IMR-90 (cell line): ENCODE results near the gene FAM89A. TPM values are rescaled to one million over a fixed set of nuclear protein-coding genes. Genes with fewer than 3 reads are reported as not detected.

Experiments used
- ATAC-seq: fragments of 200-7000 bp; cut with Tn5 transposase; 2 replicates; pipeline ENCODE4 v1.9.1; 2020; ENCODE audit warnings: low read depth, mild to moderate bottlenecking, moderate library complexity
- BruUV-seq: library from RNA; stranded (reverse); fragments of 400-500 nt; replicated peaks from 2 replicates; lab custom pipeline; 2021; lab: Mats Ljungman, UMichigan
- CTCF ChIA-PET: fragments of 300-600 bp; formaldehyde crosslinking; extraction: SDS; loops from one replicate; lab custom pipeline; 2021; ENCODE audit warnings: antibody characterized with exemption; lab: Yijun Ruan, JAX
- POLR2A ChIA-PET: fragments of 300-600 bp; sonication (Branson Sonifier 250); formaldehyde crosslinking; loops from one replicate; lab custom pipeline; 2022; ENCODE audit warnings: antibody characterized with exemption; ENCODE audit not compliant: unreplicated experiment; lab: Charles Lee
- DNase-seq: peaks from one replicate; pipeline ENCODE4 v3.0.0; 2013
- H2AFZ ChIP-seq: replicated peaks from 2 replicates; pipeline ENCODE3; 2013; ENCODE audit warnings: low read length, mild to moderate bottlenecking; ENCODE audit not compliant: poor library complexity
- H2AK5ac ChIP-seq: 2 replicates; pipeline ENCODE4 v1.6.1; 2013; ENCODE audit warnings: low read depth, low read length, inconsistent platforms
- H2AK9ac ChIP-seq: replicated peaks from 2 replicates; pipeline ENCODE3; 2013; ENCODE audit warnings: mild to moderate bottlenecking, low read depth, low read length, moderate library complexity; ENCODE audit not compliant: poor library complexity
- H2BK120ac ChIP-seq: 2 replicates; pipeline ENCODE4 v1.6.1; 2013; ENCODE audit warnings: low read depth, low read length, inconsistent platforms
- H2BK15ac ChIP-seq: 3 replicates; pipeline ENCODE4 v1.6.1; 2013; ENCODE audit warnings: low read depth, low read length, inconsistent platforms
- H2BK20ac ChIP-seq: 2 replicates; pipeline ENCODE4 v1.6.1; 2013; ENCODE audit warnings: low read depth, mild to moderate bottlenecking, inconsistent platforms, low read length, moderate library complexity
- H2BK5ac ChIP-seq: 2 replicates; pipeline ENCODE4 v1.6.1; 2013; ENCODE audit warnings: mild to moderate bottlenecking, low read depth, low read length, inconsistent platforms; ENCODE audit not compliant: poor library complexity, severe bottlenecking
- H3K14ac ChIP-seq: replicated peaks from 2 replicates; pipeline ENCODE4 v1.6.1; 2013; ENCODE audit warnings: low read depth, low read length, inconsistent platforms
- H3K18ac ChIP-seq: 2 replicates; pipeline ENCODE4 v1.6.1; 2013; ENCODE audit warnings: low read depth, low read length, control low read depth
- H3K23ac ChIP-seq: 2 replicates; pipeline ENCODE4 v1.6.1; 2013; ENCODE audit warnings: low read depth, low read length, inconsistent platforms
- H3K27ac ChIP-seq: 2 replicates; pipeline ENCODE4 v1.5.1; 2013; ENCODE audit warnings: mild to moderate bottlenecking, control low read depth, low read length; ENCODE audit not compliant: insufficient read depth
- H3K27me3 ChIP-seq: 2 replicates; pipeline ENCODE4 v1.6.1; 2013; ENCODE audit warnings: low read length; ENCODE audit not compliant: control insufficient read depth, insufficient read depth
- H3K36me3 ChIP-seq: 2 replicates; pipeline ENCODE4 v1.6.1; 2013; ENCODE audit warnings: low read length, mixed read lengths; ENCODE audit not compliant: control insufficient read depth, insufficient read depth
- H3K4ac ChIP-seq: 2 replicates; pipeline ENCODE4 v1.6.1; 2013; ENCODE audit warnings: low read depth, low read length, inconsistent platforms
- H3K4me1 ChIP-seq: 2 replicates; pipeline ENCODE4 v1.6.1; 2013; ENCODE audit warnings: low read length, mixed read lengths; ENCODE audit not compliant: control insufficient read depth, insufficient read depth
- H3K4me2 ChIP-seq: 2 replicates; pipeline ENCODE4 v1.6.1; 2013; ENCODE audit warnings: low read depth, mild to moderate bottlenecking, control low read depth, low read length, moderate library complexity
- H3K4me3 ChIP-seq: 2 replicates; pipeline ENCODE4 v1.5.1; 2013; ENCODE audit warnings: low read depth, mild to moderate bottlenecking, control low read depth, low read length, moderate library complexity; ENCODE audit not compliant: insufficient read depth
- H3K56ac ChIP-seq: 2 replicates; pipeline ENCODE4 v1.6.1; 2013; ENCODE audit warnings: low read length, inconsistent platforms; ENCODE audit not compliant: insufficient read depth; ENCODE audit errors: extremely low read depth
- H3K79me1 ChIP-seq, 2 experiments: 2 replicates each; pipeline ENCODE4 v1.6.1; 2013; ENCODE audit warnings: low read length in 2 of 2, inconsistent platforms in 1 of 2, low read depth in 1 of 2
- H3K9ac ChIP-seq: 2 replicates; pipeline ENCODE4 v1.6.1; 2013; ENCODE audit warnings: low read depth, low read length, control low read depth
- H3K9me1 ChIP-seq: 2 replicates; pipeline ENCODE4 v1.6.1; 2013; ENCODE audit warnings: low read length, inconsistent platforms; ENCODE audit not compliant: insufficient read depth
- H3K9me3 ChIP-seq: 2 replicates; pipeline ENCODE4 v1.6.1; 2013; ENCODE audit warnings: low read length; ENCODE audit not compliant: control insufficient read depth, insufficient read depth
- H4K20me1 ChIP-seq: 2 replicates; pipeline ENCODE4 v1.6.1; 2013; ENCODE audit warnings: low read length, inconsistent platforms; ENCODE audit not compliant: insufficient read depth
- H4K5ac ChIP-seq: 2 replicates; pipeline ENCODE4 v1.6.1; 2013; ENCODE audit warnings: mild to moderate bottlenecking, low read depth, low read length, control low read depth
- H4K8ac ChIP-seq, 2 experiments: 2 replicates each; pipeline ENCODE4 v1.6.1; 2013; ENCODE audit warnings: low read depth in 2 of 2, low read length in 2 of 2, control low read depth in 1 of 2, inconsistent platforms in 1 of 2
- H4K91ac ChIP-seq: 2 replicates; pipeline ENCODE4 v1.6.1; 2013; ENCODE audit warnings: low read depth, low read length, inconsistent platforms; ENCODE audit not compliant: insufficient read depth
- CHD1 ChIP-seq: IDR thresholded peaks from 2 replicates; pipeline ENCODE4 v1.6.1; 2012; ENCODE audit warnings: low read depth, low read length, improper control_type of control experiment
- POLR2A ChIP-seq: IDR thresholded peaks from 2 replicates; pipeline ENCODE4 v1.6.1; 2012; ENCODE audit warnings: mild to moderate bottlenecking, low read depth, low read length
- WGBS, 2 experiments: methylation state at CpG; one replicate each; pipeline versions ENCODE4 v1.1.5 to v1.1.7; 2013; ENCODE audit warnings: missing lambda C conversion rate in 2 of 2; ENCODE audit not compliant: insufficient read length in 1 of 2; ENCODE audit errors: extremely low coverage in 2 of 2; 5-methylcytosine and 5-hydroxymethylcytosine counted together
- dilution Hi-C: fragments of 300-500 bp; cut with HindIII; formaldehyde crosslinking; loops from one replicate; pipeline ENCODE4 v1.14.3; 2018; ENCODE audit warnings: low sequenced_read_pairs; ENCODE audit not compliant: unreplicated experiment
- in situ Hi-C: fragments of 300-500 bp; cut with MboI; formaldehyde crosslinking; loops from 3 replicates; pipeline ENCODE4 v1.14.3; 2019; ENCODE audit warnings: low sequenced_read_pairs, inconsistent platforms, mixed read lengths
- intact Hi-C: fragments of 100-400 bp; cut with micrococcal nuclease; formaldehyde crosslinking; loops from 2 replicates; pipeline ENCODE4 v1.10.0; 2022
- polyA plus RNA-seq, 3 experiments: library from polyadenylated mRNA; depleted of rRNA; stranded (reverse); fragments of >200 nt; gene quantifications; 2 replicates each; pipeline ENCODE4 v1.2.3, GENCODE V29; 2012; ENCODE audit warnings: low replicate concordance in 1 of 3
- total RNA-seq: library from RNA; depleted of rRNA; stranded (reverse); fragments of >200 nt; gene quantifications from 2 replicates; pipeline ENCODE4 v1.2.3, GENCODE V29; 2012

The FAM89A gene
- total and polyA plus RNA-seq, 2 of the 4 experiments (the other 2 are of a cell fraction) = 6.8 to 8.1 TPM

DNA sequence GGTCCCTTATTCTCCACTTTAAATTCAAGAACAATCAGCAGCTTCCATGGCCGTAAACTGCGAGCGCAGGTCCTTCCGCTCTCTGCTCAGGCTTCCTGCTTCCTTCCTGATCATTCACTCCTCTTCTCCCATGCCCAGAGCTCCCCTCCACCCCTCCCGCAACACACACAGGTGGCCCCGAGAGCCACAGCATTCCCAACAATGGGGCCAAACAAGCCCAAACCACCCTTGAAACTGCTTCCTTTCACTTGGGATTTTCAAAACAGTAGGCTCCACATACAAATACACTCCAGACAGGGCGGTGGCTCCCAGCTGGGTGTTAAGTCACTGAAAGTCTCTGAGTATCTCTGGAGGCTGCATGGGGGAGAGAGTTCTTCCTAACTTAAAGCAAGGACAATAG, 11.4 kb downstream of the FAM89A start:
- no TSS peak for BruUV-seq
- ATAC-seq (no peak), DNase-seq (no peak)
- Histone ChIP-seq H3K9ac (no peak overlapping the region), H2BK120ac (no peak overlapping the region), H3K23ac (no peak overlapping the region), H3K4me1 (no peaks in the 10 kb centered on the region; the same call in 1 of the 2 replicates), H3K4me2 (no peak overlapping the region), H2AK5ac (no peak overlapping the region), H3K36me3 (no peaks in the 10 kb centered on the region; the same call in 1 of the 2 replicates), H3K27ac (no peak overlapping the region), H2AFZ (no peak overlapping the region), H3K56ac (no peak overlapping the region), H3K27me3 (no peaks in the 10 kb centered on the region), H4K20me1 (no peaks in the 10 kb centered on the region; the same call in 1 of the 2 replicates), H3K79me1 (peaks cover 0 to 9% of the 10 kb centered on the region in 2 experiments; a peak in 3 of 4 replicates), H3K18ac (no peak overlapping the region), H3K14ac (no peak overlapping the region), H2BK5ac (no peak overlapping the region), H3K9me3 (no peaks in the 10 kb centered on the region), H4K91ac (no peak overlapping the region), H3K9me1 (peaks cover 6% of the 10 kb centered on the region; the same call in 1 of the 2 replicates), H2BK20ac (no peak overlapping the region), H2BK15ac (no peak overlapping the region), H4K8ac (no peak overlapping the region), H3K4me3 (no peak overlapping the region), H4K5ac (no peak overlapping the region), H3K4ac (no peak overlapping the region), H2AK9ac (no peak overlapping the region)
- TF ChIP-seq CHD1 (no peak), POLR2A (no peak)
- POLR2A ChIA-PET = no interaction called here
- intact Hi-C loops (no loop called here), in situ Hi-C loops (no loop called here), dilution Hi-C loops (no loop called here)
- WGBS, 2 experiments = no CpG with 5 or more reads among the region's 7 CpGs
- CTCF ChIA-PET = no interaction called here
